ENCODE results near the gene PLD1.

PLD1 gene

GRCh38 chr3:171786997-171787396 is 23.3 kb downstream of the PLD1 start:
- TF ChIP-seq TAF1 (IDR thresholded peaks at IDR 0.05; ENCODE audit: borderline replicate concordance, insufficient read depth, low read length) (no peak), SIN3A (IDR thresholded peaks at IDR 0.05; ENCODE audit: borderline replicate concordance, insufficient read depth, low read length) (no peak), FOXP2 (optimal IDR thresholded peaks at IDR 0.05; ENCODE audit: borderline replicate concordance, extremely low read depth, extremely low read length, insufficient read depth) (no peak), REST (IDR thresholded peaks at IDR 0.05; ENCODE audit: insufficient read depth in 1 of 2, low read depth in 2 of 2, low read length in 2 of 2) (no peak), POLR2AphosphoS5 (IDR thresholded peaks at IDR 0.05; ENCODE audit: low read depth, low read length) (no peak)

GRCh38 chr3:171784937-171785336 is 25.3 kb downstream of the PLD1 start:
- TF ChIP-seq SIN3A (IDR thresholded peaks at IDR 0.05; ENCODE audit: borderline replicate concordance, insufficient read depth, low read length) (no peak), REST (IDR thresholded peaks at IDR 0.05; ENCODE audit: insufficient read depth in 1 of 2, low read depth in 2 of 2, low read length in 2 of 2) (no peak), POLR2AphosphoS5 (IDR thresholded peaks at IDR 0.05; ENCODE audit: low read depth, low read length) (no peak), TAF1 (IDR thresholded peaks at IDR 0.05; ENCODE audit: borderline replicate concordance, insufficient read depth, low read length) (no peak), FOXP2 (optimal IDR thresholded peaks at IDR 0.05; ENCODE audit: borderline replicate concordance, extremely low read depth, extremely low read length, insufficient read depth) (no peak)

- TF ChIP-seq SIN3A (IDR thresholded peaks at IDR 0.05; ENCODE audit: borderline replicate concordance, insufficient read depth, low read length) (no peak), TAF1 (IDR thresholded peaks at IDR 0.05; ENCODE audit: borderline replicate concordance, insufficient read depth, low read length) (no peak)
Observed at GRCh38 chr3:171784387-171784786, 25.9 kb downstream of the PLD1 start.

- TF ChIP-seq FOXP2 (optimal IDR thresholded peaks at IDR 0.05; ENCODE audit: borderline replicate concordance, extremely low read depth, extremely low read length, insufficient read depth) (no peak), SIN3A (IDR thresholded peaks at IDR 0.05; ENCODE audit: borderline replicate concordance, insufficient read depth, low read length) (no peak), REST (IDR thresholded peaks at IDR 0.05; ENCODE audit: insufficient read depth in 1 of 2, low read depth in 2 of 2, low read length in 2 of 2) (no peak)
Observed at GRCh38 chr3:171783626-171784025, 26.7 kb downstream of the PLD1 start.

- TF ChIP-seq REST (IDR thresholded peaks at IDR 0.05; ENCODE audit: insufficient read depth in 1 of 2, low read depth in 2 of 2, low read length in 2 of 2) (no peak), SIN3A (IDR thresholded peaks at IDR 0.05; ENCODE audit: borderline replicate concordance, insufficient read depth, low read length) (no peak), TAF1 (IDR thresholded peaks at IDR 0.05; ENCODE audit: borderline replicate concordance, insufficient read depth, low read length) (no peak), POLR2AphosphoS5 (IDR thresholded peaks at IDR 0.05; ENCODE audit: low read depth, low read length) (no peak), FOXP2 (optimal IDR thresholded peaks at IDR 0.05; ENCODE audit: borderline replicate concordance, extremely low read depth, extremely low read length, insufficient read depth) (no peak)
Observed at GRCh38 chr3:171783086-171783485, 27.2 kb downstream of the PLD1 start.
